CD4-positive, alpha-beta T cell (primary cell): ENCODE measurements around the gene MYT1. TPM values are rescaled to one million over a fixed set of nuclear protein-coding genes. Genes with fewer than 3 reads are reported as not detected.

Source experiments
- ATAC-seq: fragments of 200-7000 bp; cut with Tn5 transposase; one replicate; pipeline ENCODE4 v1.10.0; 2022; ENCODE audit warnings: mild to moderate bottlenecking; ENCODE audit not compliant: poor library complexity
- CTCF ChIA-PET: fragments of 350-600 bp; sonication (Branson Sonifier 250); formaldehyde crosslinking; loops from one replicate; lab custom pipeline; 2021; ENCODE audit warnings: antibody characterized with exemption, inconsistent platforms; lab: Charles Lee
- POLR2A ChIA-PET: fragments of 350-600 bp; sonication (Branson Sonifier 250); formaldehyde crosslinking; loops from one replicate; lab custom pipeline; 2021; ENCODE audit warnings: antibody characterized with exemption, inconsistent platforms; lab: Charles Lee
- DNase-seq, 14 experiments: peaks; one replicate each; pipeline ENCODE4 v3.0.0-alpha.2; 2013 to 2020; ENCODE audit warnings: mixed read lengths in 2 of 14
- H3K27ac ChIP-seq, 2 donors: one replicate each; pipeline versions ENCODE4 v1.5.1 to v1.7.0; 2013; ENCODE audit warnings: low read length in 2 of 2, low read depth in 1 of 2, mild to moderate bottlenecking in 1 of 2
- H3K27me3 ChIP-seq, 2 experiments: 1 replicate in 1 of 2; 2 replicates in 1 of 2; pipeline versions ENCODE4 v1.6.1 to v1.7.0; 2013; ENCODE audit warnings: low read length in 2 of 2, control low read depth in 1 of 2, mild to moderate bottlenecking in 1 of 2, moderate library complexity in 1 of 2; ENCODE audit not compliant: insufficient read depth in 2 of 2, control insufficient read depth in 1 of 2
- H3K36me3 ChIP-seq: one replicate; pipeline ENCODE4 v1.6.1; 2013; ENCODE audit warnings: low read length, control low read depth; ENCODE audit not compliant: insufficient read depth
- H3K4me1 ChIP-seq: one replicate; pipeline ENCODE4 v1.6.1; 2013; ENCODE audit warnings: low read length, control low read depth; ENCODE audit not compliant: insufficient read depth
- H3K4me3 ChIP-seq: one replicate; pipeline ENCODE4 v1.5.1; 2013; ENCODE audit warnings: mild to moderate bottlenecking, low read length, moderate library complexity
- H3K9me3 ChIP-seq, 2 experiments: 1 replicate in 1 of 2; 2 replicates in 1 of 2; pipeline versions ENCODE4 v1.6.1 to v1.7.0; 2013; ENCODE audit warnings: low read length in 2 of 2, mild to moderate bottlenecking in 2 of 2, control low read depth in 1 of 2, moderate library complexity in 1 of 2; ENCODE audit not compliant: control insufficient read depth in 1 of 2, insufficient read depth in 1 of 2
- H3K27ac Mint-ChIP-seq: one replicate; pipeline ENCODE4 v1.8.0; 2020; ENCODE audit warnings: mixed read lengths
- H3K27me3 Mint-ChIP-seq: one replicate; pipeline ENCODE4 v1.8.0; 2021; ENCODE audit warnings: mixed read lengths
- H3K36me3 Mint-ChIP-seq: one replicate; pipeline ENCODE4 v1.8.0; 2021; ENCODE audit warnings: low read depth, mixed read lengths
- H3K4me1 Mint-ChIP-seq: one replicate; pipeline ENCODE4 v1.8.0; 2021; ENCODE audit warnings: low read depth, mixed read lengths
- H3K4me3 Mint-ChIP-seq: one replicate; pipeline ENCODE4 v1.8.0; 2020; ENCODE audit warnings: mild to moderate bottlenecking, mixed read lengths
- H3K9me3 Mint-ChIP-seq: one replicate; pipeline ENCODE4 v1.8.0; 2020; ENCODE audit warnings: mixed read lengths
- CTCF ChIP-seq: fragments of 200-600 bp; IDR thresholded peaks from one replicate; pipeline ENCODE4 v1.8.0; 2022; ENCODE audit warnings: antibody characterized with exemption, mild to moderate bottlenecking
- intact Hi-C, 2 experiments: fragments of 100-400 bp; cut with DNase I in 1 of 2; cut with micrococcal nuclease in 1 of 2; formaldehyde crosslinking; loops; one replicate each; pipeline versions ENCODE4 v1.15.1 to v1.9.0; 2023 to 2025; cut with DNase I, micrococcal nuclease
- total RNA-seq, 174 experiments: library from RNA in 2 of 174; stranded (reverse) in 2 of 174; gene quantifications; one replicate each; pipeline ENCODE4 v1.2.3 and lab custom pipeline; 2021 to 2026

The MYT1 gene
- total RNA-seq, 2 experiments from 2014 or later = 1.0 TPM; not detected in 1

- no peak overlapping the region for H3K4me3 ChIP-seq
- no peaks in the 10 kb centered on the region for H3K36me3 ChIP-seq
- no peaks in the 10 kb centered on the region for H3K9me3 ChIP-seq
- DNase-seq (no peak), ATAC-seq (no peak)
- Mint-ChIP-seq H3K27ac (no peak overlapping the region), H3K4me3 (no peak overlapping the region), H3K4me1 (no peaks in the 10 kb centered on the region), H3K36me3 (no peaks in the 10 kb centered on the region), H3K27me3 (peaks cover 47% of the 10 kb centered on the region), H3K9me3 (no peaks in the 10 kb centered on the region)
- TF ChIP-seq CTCF = no peak
- CTCF ChIA-PET = no interaction called here
- H3K27me3 ChIP-seq = peaks cover 4 to 7% of the 10 kb centered on the region in 2 experiments
- H3K27ac ChIP-seq = no peak overlapping the region
- no peaks in the 10 kb centered on the region for H3K4me1 ChIP-seq
- intact Hi-C loops = no loop called here
- POLR2A ChIA-PET = no interaction called here
These were observed 28.8 kb downstream of the MYT1 start for GRCh38 chr20:64193058-64193457.

GRCh38 chr20:64194269-64194668, 30.0 kb downstream of the MYT1 start:
- DNase-seq (no peak), ATAC-seq (no peak)
- Histone ChIP-seq H3K36me3 (no peaks in the 10 kb centered on the region), H3K9me3 (peaks cover 0 to 4% of the 10 kb centered on the region in 2 experiments), H3K4me3 (no peak overlapping the region), H3K4me1 (no peaks in the 10 kb centered on the region), H3K27me3 (peaks cover 4 to 7% of the 10 kb centered on the region in 2 experiments), H3K27ac (no peak overlapping the region)
- Mint-ChIP-seq H3K27me3 (peaks cover 43% of the 10 kb centered on the region), H3K36me3 (no peaks in the 10 kb centered on the region), H3K4me3 (no peak overlapping the region), H3K9me3 (no peaks in the 10 kb centered on the region), H3K27ac (no peak overlapping the region), H3K4me1 (no peaks in the 10 kb centered on the region)
- CTCF ChIA-PET = no interaction called here
- POLR2A ChIA-PET = no interaction called here
- intact Hi-C loops = no loop called here
- TF ChIP-seq CTCF = no peak

GRCh38 chr20:64196309-64196708, 32.1 kb downstream of the MYT1 start:
- TF ChIP-seq CTCF = no peak
- Mint-ChIP-seq H3K9me3 (no peaks in the 10 kb centered on the region), H3K4me1 (no peaks in the 10 kb centered on the region), H3K27ac (no peak overlapping the region), H3K4me3 (no peak overlapping the region), H3K27me3 (peaks cover 42% of the 10 kb centered on the region), H3K36me3 (no peaks in the 10 kb centered on the region)
- Histone ChIP-seq H3K36me3 (no peaks in the 10 kb centered on the region), H3K9me3 (peaks cover 0 to 4% of the 10 kb centered on the region in 2 experiments), H3K27me3 (peaks cover 4 to 7% of the 10 kb centered on the region in 2 experiments), H3K27ac (no peak overlapping the region), H3K4me1 (no peaks in the 10 kb centered on the region), H3K4me3 (no peak overlapping the region)
- intact Hi-C loops = no loop called here
- CTCF ChIA-PET = no interaction called here
- no peak for ATAC-seq
- DNase-seq = no peak
- POLR2A ChIA-PET = no interaction called here
